ENCODE results near the gene TRABD2A.

DNA sequence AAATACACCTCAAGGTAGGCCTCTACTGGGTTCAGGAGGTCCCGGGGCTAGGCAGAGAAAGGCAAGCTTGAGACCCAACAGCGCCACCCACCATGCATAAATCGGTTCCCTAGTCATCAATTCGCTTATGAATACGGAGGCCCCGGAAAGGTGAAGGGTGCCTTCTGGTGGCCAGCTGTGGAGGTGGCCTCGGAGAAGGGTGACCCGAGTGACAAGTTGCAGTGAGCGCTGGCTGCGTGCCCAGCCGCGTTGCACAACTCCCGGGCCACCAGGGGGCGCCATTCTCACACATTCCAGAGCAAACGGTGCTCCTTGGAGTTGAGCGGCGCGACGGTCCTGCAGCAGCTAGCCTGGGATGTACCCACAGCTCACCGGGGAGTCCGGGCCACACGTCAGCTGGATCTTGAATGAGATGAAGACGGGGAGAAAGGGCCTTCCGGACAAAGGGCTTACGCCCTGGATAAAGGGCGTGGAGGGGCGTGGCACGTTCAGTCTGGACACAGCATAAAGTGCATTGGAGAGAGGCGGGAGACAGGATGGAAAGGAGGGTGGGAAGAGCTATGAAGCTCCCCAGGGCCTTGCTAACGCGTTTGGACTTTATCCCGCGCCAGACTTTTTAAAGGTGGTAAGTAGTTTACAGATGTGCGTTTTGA, 45.0 kb upstream of the TRABD2A start:
- TF ChIP-seq EZH2 (IDR thresholded peaks at IDR 0.05) (no peak), POLR2AphosphoS5 (IDR thresholded peaks at IDR 0.05; ENCODE audit: borderline replicate concordance, low read depth, low read length) (no peak), FOXP2 (optimal IDR thresholded peaks at IDR 0.05; ENCODE audit: control extremely low read depth, extremely low read length, insufficient read depth) (peak; percentile 12)
